Liver (tissue), 9 donors: Measurements from ENCODE around the gene OPRL1. TPM values are rescaled to one million over a fixed set of nuclear protein-coding genes. Genes with fewer than 3 reads are reported as not detected.

ENCODE experiments used
- DNase-seq: peaks from one replicate; pipeline ENCODE4 v3.0.0-alpha.2; 2017; ENCODE audit warnings: low spot score
- H3K27ac ChIP-seq, 2 donors: one replicate each; pipeline ENCODE4 v1.7.0; 2013; ENCODE audit warnings: inconsistent platforms in 2 of 2, low read length in 2 of 2, control low read depth in 1 of 2, low read depth in 1 of 2, mild to moderate bottlenecking in 1 of 2
- H3K27me3 ChIP-seq, 4 donors: one replicate each; pipeline versions ENCODE4 v1.6.1 to v1.7.0; 2013; ENCODE audit warnings: low read length in 3 of 4, inconsistent platforms in 1 of 4, mild to moderate bottlenecking in 1 of 4, moderate library complexity in 1 of 4; ENCODE audit not compliant: control insufficient read depth in 4 of 4, insufficient read depth in 4 of 4
- H3K36me3 ChIP-seq, 4 donors: one replicate each; pipeline versions ENCODE4 v1.6.1 to v1.7.0; 2013; ENCODE audit warnings: low read length in 3 of 4, mild to moderate bottlenecking in 3 of 4, low read depth in 1 of 4, moderate library complexity in 1 of 4; ENCODE audit not compliant: control insufficient read depth in 4 of 4, insufficient read depth in 3 of 4
- H3K4me1 ChIP-seq, 4 donors: one replicate each; pipeline versions ENCODE4 v1.6.1 to v1.7.0; 2013; ENCODE audit warnings: low read length in 3 of 4, mild to moderate bottlenecking in 3 of 4, moderate library complexity in 1 of 4; ENCODE audit not compliant: control insufficient read depth in 4 of 4, insufficient read depth in 4 of 4
- H3K4me3 ChIP-seq, 3 donors: one replicate each; pipeline versions ENCODE4 v1.6.1 to v1.7.0; 2013; ENCODE audit warnings: low read length in 3 of 3, control low read depth in 1 of 3, low read depth in 1 of 3, mild to moderate bottlenecking in 1 of 3
- H3K9ac ChIP-seq, 2 donors: one replicate each; pipeline ENCODE4 v1.7.0; 2013; ENCODE audit warnings: low read length in 2 of 2, mild to moderate bottlenecking in 2 of 2, moderate library complexity in 2 of 2, control low read depth in 1 of 2, low read depth in 1 of 2
- H3K9me3 ChIP-seq, 4 donors: one replicate each; pipeline versions ENCODE4 v1.6.1 to v1.7.0; 2013; ENCODE audit warnings: low read length in 3 of 4; ENCODE audit not compliant: control insufficient read depth in 4 of 4
- EGR1 ChIP-seq, 2 donors: IDR thresholded peaks; 2 replicates each; pipeline ENCODE4 v1.6.1; 2016 to 2018; ENCODE audit warnings: antibody characterized with exemption in 2 of 2, low read depth in 2 of 2
- FOXA1 ChIP-seq: IDR thresholded peaks from 2 replicates; pipeline ENCODE4 v1.6.1; 2016; ENCODE audit warnings: antibody characterized with exemption
- FOXA2 ChIP-seq: IDR thresholded peaks from 2 replicates; pipeline ENCODE4 v1.6.1; 2016; ENCODE audit warnings: antibody characterized with exemption
- GABPA ChIP-seq, 2 donors: IDR thresholded peaks in 1 of 2; conservative IDR thresholded peaks in 1 of 2; 2 replicates each; pipeline ENCODE4 v1.6.1; 2016; ENCODE audit warnings: antibody characterized with exemption in 2 of 2, mild to moderate bottlenecking in 1 of 2, moderate library complexity in 1 of 2
- HNF4A ChIP-seq, 2 donors: conservative IDR thresholded peaks; 2 replicates each; pipeline ENCODE4 v1.6.1; 2016; ENCODE audit warnings: antibody characterized with exemption in 2 of 2, mild to moderate bottlenecking in 2 of 2
- HNF4G ChIP-seq: IDR thresholded peaks from 2 replicates; pipeline ENCODE4 v1.6.1; 2016; ENCODE audit warnings: antibody characterized with exemption
- JUND ChIP-seq, 2 donors: IDR thresholded peaks; 2 replicates each; pipeline ENCODE4 v1.6.1; 2016; ENCODE audit warnings: antibody characterized with exemption in 2 of 2
- NR2F2 ChIP-seq: IDR thresholded peaks from 2 replicates; pipeline ENCODE4 v1.6.1; 2016; ENCODE audit warnings: antibody characterized with exemption
- RAD21 ChIP-seq, 2 donors: IDR thresholded peaks; 2 replicates each; pipeline ENCODE4 v1.6.1; 2016; ENCODE audit warnings: antibody characterized with exemption in 2 of 2, mild to moderate bottlenecking in 2 of 2
- RXRA ChIP-seq, 2 donors: IDR thresholded peaks; 2 replicates each; pipeline ENCODE4 v1.6.1; 2017 to 2018; ENCODE audit warnings: antibody characterized with exemption in 2 of 2, mild to moderate bottlenecking in 1 of 2
- TAF1 ChIP-seq: conservative IDR thresholded peaks from 2 replicates; pipeline ENCODE4 v1.6.1; 2016; ENCODE audit warnings: antibody characterized with exemption, mild to moderate bottlenecking
- YY1 ChIP-seq: IDR thresholded peaks from 2 replicates; pipeline ENCODE4 v1.6.1; 2016; ENCODE audit warnings: antibody characterized with exemption, mild to moderate bottlenecking
- WGBS: extraction: QIAGEN DNeasy Blood & Tissue Kit; methylation state at CpG from one replicate; pipeline ENCODE4 v1.1.7; 2013; 5-methylcytosine and 5-hydroxymethylcytosine counted together
- polyA plus RNA-seq, 2 donors: library from polyadenylated mRNA; stranded (reverse) in 1 of 2; unstranded in 1 of 2; fragments of 200-250 nt in 1 of 2; fragments of >200 nt in 1 of 2; fragmentation: Nextera tagmentation in 1 of 2; extraction: Ambion mirVana in 1 of 2; gene quantifications; one replicate each; pipeline versions ENCODE4 v1.2.1 to v1.2.3, GENCODE V29; 2013 to 2015
- total RNA-seq, 2 donors: library from RNA; depleted of rRNA; stranded (reverse); fragments of >200 nt; gene quantifications; one replicate each; pipeline ENCODE4 v1.2.3, GENCODE V29; 2014
- TF ChIP-seq, protein P1 (sequence below): IDR thresholded peaks from 2 replicates; pipeline ENCODE4 v1.6.1; 2016; ENCODE audit warnings: antibody characterized with exemption, mild to moderate bottlenecking
- TF ChIP-seq, protein P2 (sequence below): fragments of 150-350 bp; IDR thresholded peaks from 2 replicates; pipeline ENCODE4 v1.5.1; 2017; ENCODE audit warnings: improper control_type of control experiment, low read depth, low read length; ENCODE audit not compliant: missing input control
- TF ChIP-seq, protein P3 (sequence below): IDR thresholded peaks from 2 replicates; pipeline ENCODE4 v1.6.1; 2016; ENCODE audit warnings: antibody characterized with exemption
- TF ChIP-seq, protein P4 (sequence below): IDR thresholded peaks from 2 replicates; pipeline ENCODE4 v1.6.1; 2016; ENCODE audit warnings: antibody characterized with exemption
- TF ChIP-seq, protein P5 (sequence below): IDR thresholded peaks from 2 replicates; pipeline ENCODE4 v1.6.1; 2016; ENCODE audit warnings: antibody characterized with exemption
- donor health status: healthy.
- donor health status: healthy.
- donor health status: healthy.
- donor health status: healthy.
- donor health status: healthy.

The OPRL1 gene
- total and polyA plus RNA-seq, 4 donors, result 0.04 to 0.79 (median 0.35) TPM

DNA sequence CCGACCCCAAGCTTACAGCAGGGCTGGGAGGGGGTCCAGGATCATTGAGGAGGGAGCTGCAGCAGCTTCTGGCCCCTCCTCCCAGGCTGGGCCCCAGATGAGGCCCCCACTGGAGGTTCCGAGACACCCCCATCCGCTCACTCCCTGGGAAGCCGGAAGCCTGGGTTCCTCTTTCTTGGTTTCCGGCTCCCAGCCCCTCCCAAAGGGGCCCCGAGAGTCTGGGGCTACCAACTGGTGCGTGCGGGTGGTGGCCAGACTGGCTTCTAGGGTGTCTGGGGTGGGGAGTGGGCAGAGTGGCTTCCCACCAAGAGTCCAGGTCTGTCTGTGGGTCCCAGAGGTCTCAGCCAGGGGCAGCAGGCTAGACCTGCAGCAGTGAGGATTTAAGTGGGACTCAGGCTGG is 2.8 kb upstream of the OPRL1 start (continued):
- TF ChIP-seq, protein P1, sequence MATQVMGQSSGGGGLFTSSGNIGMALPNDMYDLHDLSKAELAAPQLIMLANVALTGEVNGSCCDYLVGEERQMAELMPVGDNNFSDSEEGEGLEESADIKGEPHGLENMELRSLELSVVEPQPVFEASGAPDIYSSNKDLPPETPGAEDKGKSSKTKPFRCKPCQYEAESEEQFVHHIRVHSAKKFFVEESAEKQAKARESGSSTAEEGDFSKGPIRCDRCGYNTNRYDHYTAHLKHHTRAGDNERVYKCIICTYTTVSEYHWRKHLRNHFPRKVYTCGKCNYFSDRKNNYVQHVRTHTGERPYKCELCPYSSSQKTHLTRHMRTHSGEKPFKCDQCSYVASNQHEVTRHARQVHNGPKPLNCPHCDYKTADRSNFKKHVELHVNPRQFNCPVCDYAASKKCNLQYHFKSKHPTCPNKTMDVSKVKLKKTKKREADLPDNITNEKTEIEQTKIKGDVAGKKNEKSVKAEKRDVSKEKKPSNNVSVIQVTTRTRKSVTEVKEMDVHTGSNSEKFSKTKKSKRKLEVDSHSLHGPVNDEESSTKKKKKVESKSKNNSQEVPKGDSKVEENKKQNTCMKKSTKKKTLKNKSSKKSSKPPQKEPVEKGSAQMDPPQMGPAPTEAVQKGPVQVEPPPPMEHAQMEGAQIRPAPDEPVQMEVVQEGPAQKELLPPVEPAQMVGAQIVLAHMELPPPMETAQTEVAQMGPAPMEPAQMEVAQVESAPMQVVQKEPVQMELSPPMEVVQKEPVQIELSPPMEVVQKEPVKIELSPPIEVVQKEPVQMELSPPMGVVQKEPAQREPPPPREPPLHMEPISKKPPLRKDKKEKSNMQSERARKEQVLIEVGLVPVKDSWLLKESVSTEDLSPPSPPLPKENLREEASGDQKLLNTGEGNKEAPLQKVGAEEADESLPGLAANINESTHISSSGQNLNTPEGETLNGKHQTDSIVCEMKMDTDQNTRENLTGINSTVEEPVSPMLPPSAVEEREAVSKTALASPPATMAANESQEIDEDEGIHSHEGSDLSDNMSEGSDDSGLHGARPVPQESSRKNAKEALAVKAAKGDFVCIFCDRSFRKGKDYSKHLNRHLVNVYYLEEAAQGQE, result no peak
- TF ChIP-seq, protein P2, sequence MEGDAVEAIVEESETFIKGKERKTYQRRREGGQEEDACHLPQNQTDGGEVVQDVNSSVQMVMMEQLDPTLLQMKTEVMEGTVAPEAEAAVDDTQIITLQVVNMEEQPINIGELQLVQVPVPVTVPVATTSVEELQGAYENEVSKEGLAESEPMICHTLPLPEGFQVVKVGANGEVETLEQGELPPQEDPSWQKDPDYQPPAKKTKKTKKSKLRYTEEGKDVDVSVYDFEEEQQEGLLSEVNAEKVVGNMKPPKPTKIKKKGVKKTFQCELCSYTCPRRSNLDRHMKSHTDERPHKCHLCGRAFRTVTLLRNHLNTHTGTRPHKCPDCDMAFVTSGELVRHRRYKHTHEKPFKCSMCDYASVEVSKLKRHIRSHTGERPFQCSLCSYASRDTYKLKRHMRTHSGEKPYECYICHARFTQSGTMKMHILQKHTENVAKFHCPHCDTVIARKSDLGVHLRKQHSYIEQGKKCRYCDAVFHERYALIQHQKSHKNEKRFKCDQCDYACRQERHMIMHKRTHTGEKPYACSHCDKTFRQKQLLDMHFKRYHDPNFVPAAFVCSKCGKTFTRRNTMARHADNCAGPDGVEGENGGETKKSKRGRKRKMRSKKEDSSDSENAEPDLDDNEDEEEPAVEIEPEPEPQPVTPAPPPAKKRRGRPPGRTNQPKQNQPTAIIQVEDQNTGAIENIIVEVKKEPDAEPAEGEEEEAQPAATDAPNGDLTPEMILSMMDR, result no peak

DNA sequence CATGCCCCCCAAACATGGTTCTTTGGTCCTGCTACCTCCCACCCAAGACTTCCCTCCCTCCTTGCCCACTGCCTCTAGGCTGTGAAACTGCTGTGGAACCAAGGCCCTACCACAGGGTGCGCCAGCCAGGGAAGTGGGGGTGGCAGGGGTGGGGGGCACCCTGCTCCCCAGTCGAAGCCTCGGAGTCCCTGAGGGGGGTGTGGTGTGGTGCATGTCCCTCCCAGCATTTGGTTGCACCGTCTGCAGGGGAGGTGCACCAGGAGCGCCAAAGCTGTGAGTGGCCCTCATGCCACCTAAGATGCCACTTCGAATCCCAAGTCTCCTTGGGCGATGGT is 2.4 kb upstream of the OPRL1 start:
- DNase-seq, result no peak
- Histone ChIP-seq H3K4me1 (peaks cover 7 to 22% (median 10%) of the 10 kb centered on the region in 4 donors), H3K4me3 (peak overlapping the region in 2 of 3 donors; percentile 15 to 26), H3K36me3 (peaks cover 0 to 6% (median 0%) of the 10 kb centered on the region in 4 donors), H3K27me3 (no peaks in the 10 kb centered on the region), H3K27ac (peak overlapping the region; percentile 41 to 58), H3K9me3 (no peaks in the 10 kb centered on the region), H3K9ac (no peak overlapping the region)
- TF ChIP-seq GABPA (IDR thresholded peaks at IDR 0.05 in 1 of 2, conservative IDR thresholded peaks at IDR 0.05 in 1 of 2) (no peak), FOXA2 (no peak), YY1 (no peak), EGR1 (IDR thresholded peaks at IDR 0.05; ENCODE audit: low read depth in 2 of 2) (no peak), TAF1 (no peak), JUND (IDR thresholded peaks at IDR 0.05) (no peak), FOXA1 (no peak), HNF4A (conservative IDR thresholded peaks at IDR 0.05) (no peak), RAD21 (IDR thresholded peaks at IDR 0.05) (no peak), NR2F2 (no peak), HNF4G (no peak), RXRA (IDR thresholded peaks at IDR 0.05) (no peak)
- TF ChIP-seq, protein P3, sequence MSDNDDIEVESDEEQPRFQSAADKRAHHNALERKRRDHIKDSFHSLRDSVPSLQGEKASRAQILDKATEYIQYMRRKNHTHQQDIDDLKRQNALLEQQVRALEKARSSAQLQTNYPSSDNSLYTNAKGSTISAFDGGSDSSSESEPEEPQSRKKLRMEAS, result no peak
- TF ChIP-seq, protein P4, sequence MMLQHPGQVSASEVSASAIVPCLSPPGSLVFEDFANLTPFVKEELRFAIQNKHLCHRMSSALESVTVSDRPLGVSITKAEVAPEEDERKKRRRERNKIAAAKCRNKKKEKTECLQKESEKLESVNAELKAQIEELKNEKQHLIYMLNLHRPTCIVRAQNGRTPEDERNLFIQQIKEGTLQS, result no peak
- TF ChIP-seq, protein P5, sequence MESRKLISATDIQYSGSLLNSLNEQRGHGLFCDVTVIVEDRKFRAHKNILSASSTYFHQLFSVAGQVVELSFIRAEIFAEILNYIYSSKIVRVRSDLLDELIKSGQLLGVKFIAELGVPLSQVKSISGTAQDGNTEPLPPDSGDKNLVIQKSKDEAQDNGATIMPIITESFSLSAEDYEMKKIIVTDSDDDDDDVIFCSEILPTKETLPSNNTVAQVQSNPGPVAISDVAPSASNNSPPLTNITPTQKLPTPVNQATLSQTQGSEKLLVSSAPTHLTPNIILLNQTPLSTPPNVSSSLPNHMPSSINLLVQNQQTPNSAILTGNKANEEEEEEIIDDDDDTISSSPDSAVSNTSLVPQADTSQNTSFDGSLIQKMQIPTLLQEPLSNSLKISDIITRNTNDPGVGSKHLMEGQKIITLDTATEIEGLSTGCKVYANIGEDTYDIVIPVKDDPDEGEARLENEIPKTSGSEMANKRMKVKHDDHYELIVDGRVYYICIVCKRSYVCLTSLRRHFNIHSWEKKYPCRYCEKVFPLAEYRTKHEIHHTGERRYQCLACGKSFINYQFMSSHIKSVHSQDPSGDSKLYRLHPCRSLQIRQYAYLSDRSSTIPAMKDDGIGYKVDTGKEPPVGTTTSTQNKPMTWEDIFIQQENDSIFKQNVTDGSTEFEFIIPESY, result no peak
- TF ChIP-seq, protein P1, result no peak
- 77% methylated on average over 7 of the region's 7 CpGs for WGBS
